ENCODE results near the gene STX1B. TPM values are rescaled to one million over a fixed set of nuclear protein-coding genes. Genes with fewer than 3 reads are reported as not detected.
A peak's percentile ranks its signal among the peaks of the same experiment; 100 is the strongest.

Gene STX1B
- total RNA-seq (2014; rRNA removed; shearing (Covaris generic)): 0.05 and 0.06 TPM in 2 replicates

DNA sequence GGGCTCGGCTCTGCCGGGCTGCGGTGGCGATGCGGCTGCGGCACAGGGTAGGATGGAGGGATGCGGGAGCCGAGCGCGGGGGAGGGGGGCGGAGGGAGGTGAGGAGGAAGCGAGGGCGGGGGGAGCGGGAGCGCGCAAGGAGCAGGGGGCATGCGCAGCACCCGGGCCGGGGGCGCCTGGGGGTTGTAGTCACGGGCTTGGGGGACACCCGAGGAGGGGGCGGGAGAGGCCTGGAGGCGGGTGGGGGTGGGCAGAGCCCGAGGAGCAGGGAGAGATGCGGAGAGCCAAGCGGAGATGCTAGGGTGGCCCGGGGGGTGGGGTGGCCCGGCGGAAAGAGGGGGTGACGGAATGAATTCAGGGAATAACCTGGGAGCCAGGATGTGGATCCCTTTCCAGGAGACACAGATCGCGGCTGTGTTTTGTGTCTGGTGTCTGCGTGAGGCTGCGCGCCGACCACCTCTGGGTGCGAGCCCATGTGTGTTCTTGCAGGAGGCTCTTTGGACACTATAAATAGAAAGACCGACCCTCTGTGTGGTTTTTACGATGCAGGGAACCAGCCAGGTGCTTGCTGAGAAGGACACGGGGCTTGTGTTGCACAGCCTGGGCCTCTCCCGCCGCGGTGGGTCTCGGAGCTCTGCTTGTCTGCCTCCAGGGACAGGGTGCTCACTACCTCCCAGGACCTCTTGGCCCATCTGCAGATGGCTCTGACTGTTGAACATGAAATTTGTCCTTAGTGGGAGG is at the start of gene STX1B:
TSS of gene STX1B (minus strand) at position 54 of the 741 bp plus-strand sequence. CDS start 242 bp downstream, outside the sequence.
- Histone ChIP-seq H3K27me3 (replicated peaks) (peaks cover 14% of the 10 kb centered on the region), H3K36me3 (no peaks in the 10 kb centered on the region), H3K4me1 (replicated peaks) (no peaks in the 10 kb centered on the region), H3K27ac (no peak within 1 kb of the TSS), H3K9me3 (replicated peaks) (no peaks in the 10 kb centered on the region), H3K4me3 (no peak within 1 kb of the TSS)
- no peak for DNase-seq (ENCODE audit: low read depth in 1 of 2, low spot score in 2 of 2)

DNA sequence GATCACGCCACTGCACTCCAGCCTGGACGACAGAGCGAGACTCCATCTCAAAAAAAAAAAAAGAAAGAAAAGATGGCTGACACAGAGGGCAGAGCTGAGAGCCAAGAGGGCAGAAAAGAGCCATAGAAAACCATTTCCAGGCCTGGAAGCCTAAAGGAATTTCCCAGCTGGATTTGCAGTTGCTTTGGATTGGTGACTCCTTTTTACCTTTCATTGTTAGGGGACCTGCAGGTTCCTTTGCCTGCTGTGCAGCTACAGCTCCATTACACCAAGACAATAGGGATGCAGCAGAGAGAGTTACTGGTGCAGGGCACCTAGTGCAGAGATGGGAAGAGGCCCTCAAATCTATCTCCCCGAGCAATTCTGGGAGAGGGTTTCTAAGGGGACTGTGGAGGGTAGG is 45.2 kb upstream of the STX1B start:
- H3K27me3 ChIP-seq (replicated peaks): no peaks in the 10 kb centered on the region
- H3K27ac ChIP-seq: no peak overlapping the region
- DNase-seq (ENCODE audit: low read depth in 1 of 2, low spot score in 2 of 2): no peak
- H3K36me3 ChIP-seq: peaks cover 17% of the 10 kb centered on the region
- H3K9me3 ChIP-seq (replicated peaks): no peaks in the 10 kb centered on the region
- peaks cover 9% of the 10 kb centered on the region for H3K4me1 ChIP-seq (replicated peaks)
- no peak overlapping the region for H3K4me3 ChIP-seq

GRCh38 chr16:31052114-31052513 is 41.7 kb upstream of the STX1B start:
- no peaks in the 10 kb centered on the region for H3K36me3 ChIP-seq
- no peaks in the 10 kb centered on the region for H3K9me3 ChIP-seq (replicated peaks)
- no peak overlapping the region for H3K27ac ChIP-seq
- H3K4me1 ChIP-seq (replicated peaks): peaks cover 9% of the 10 kb centered on the region
- peak; percentile 49 to 69 for DNase-seq (ENCODE audit: low read depth in 1 of 2, low spot score in 2 of 2)
- H3K4me3 ChIP-seq: no peak overlapping the region
- no peaks in the 10 kb centered on the region for H3K27me3 ChIP-seq (replicated peaks)

GRCh38 chr16:31050280-31051030 is 40.0 kb upstream of the STX1B start:
- H3K36me3 ChIP-seq: no peaks in the 10 kb centered on the region
- H3K9me3 ChIP-seq (replicated peaks): no peaks in the 10 kb centered on the region
- H3K4me3 ChIP-seq: no peak overlapping the region
- H3K27me3 ChIP-seq (replicated peaks): no peaks in the 10 kb centered on the region
- no peak overlapping the region for H3K27ac ChIP-seq
- DNase-seq (ENCODE audit: low read depth in 1 of 2, low spot score in 2 of 2): no peak
- H3K4me1 ChIP-seq (replicated peaks): peaks cover 9% of the 10 kb centered on the region

GRCh38 chr16:31043898-31044481 is 33.6 kb upstream of the STX1B start:
- no peak overlapping the region for H3K27ac ChIP-seq
- peaks cover 22% of the 10 kb centered on the region for H3K36me3 ChIP-seq
- no peaks in the 10 kb centered on the region for H3K27me3 ChIP-seq (replicated peaks)
- H3K4me1 ChIP-seq (replicated peaks): no peaks in the 10 kb centered on the region
- H3K4me3 ChIP-seq: no peak overlapping the region
- H3K9me3 ChIP-seq (replicated peaks): no peaks in the 10 kb centered on the region
- DNase-seq (ENCODE audit: low read depth in 1 of 2, low spot score in 2 of 2): no peak

DNA sequence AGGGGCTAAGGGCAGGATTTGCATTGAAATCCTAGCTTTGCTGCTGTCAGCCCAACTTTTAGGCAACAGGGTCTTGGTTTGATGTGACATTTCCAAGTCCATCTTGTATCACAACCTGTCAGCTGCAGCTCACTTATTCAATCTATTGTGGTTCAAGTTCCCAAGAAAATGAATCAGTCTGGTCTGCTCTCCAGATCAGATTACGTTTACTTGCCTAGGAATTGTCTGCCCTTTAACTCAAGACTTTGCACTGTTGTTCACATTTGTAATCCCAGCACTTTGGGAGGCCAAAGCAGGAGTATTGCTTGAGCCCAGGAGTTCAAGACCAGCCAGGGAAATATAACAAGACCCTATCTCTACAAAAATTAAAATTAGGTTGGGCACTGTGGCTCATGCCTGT is 32.9 kb upstream of the STX1B start:
- Histone ChIP-seq H3K4me3 (no peak overlapping the region), H3K27ac (no peak overlapping the region), H3K4me1 (replicated peaks) (no peaks in the 10 kb centered on the region), H3K36me3 (peaks cover 23% of the 10 kb centered on the region), H3K9me3 (replicated peaks) (no peaks in the 10 kb centered on the region), H3K27me3 (replicated peaks) (no peaks in the 10 kb centered on the region)
- DNase-seq (ENCODE audit: low read depth in 1 of 2, low spot score in 2 of 2): no peak

DNA sequence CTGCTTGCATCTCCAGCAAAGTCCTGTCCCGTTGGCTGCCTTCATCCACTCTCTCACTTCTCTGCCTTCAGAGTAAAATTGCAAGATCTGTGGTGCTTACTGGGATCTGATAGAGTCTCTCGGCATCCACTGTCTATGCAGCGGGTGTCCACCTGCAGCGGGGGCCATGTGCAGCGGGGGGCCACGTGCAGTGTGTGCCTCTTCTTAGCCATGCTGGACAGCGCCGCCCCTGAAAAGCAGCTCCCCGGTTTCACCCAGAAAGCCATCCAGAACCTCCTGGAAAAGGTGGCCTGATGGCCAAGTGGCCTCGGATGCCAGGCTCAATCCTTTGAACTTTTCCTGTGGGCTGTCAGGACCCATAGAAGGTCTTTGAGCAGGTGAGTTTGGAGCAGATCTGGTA is 32.4 kb upstream of the STX1B start:
- DNase-seq (ENCODE audit: low read depth in 1 of 2, low spot score in 2 of 2): no peak
- peaks cover 23% of the 10 kb centered on the region for H3K36me3 ChIP-seq
- H3K4me1 ChIP-seq (replicated peaks): no peaks in the 10 kb centered on the region
- no peaks in the 10 kb centered on the region for H3K27me3 ChIP-seq (replicated peaks)
- no peaks in the 10 kb centered on the region for H3K9me3 ChIP-seq (replicated peaks)
- no peak overlapping the region for H3K4me3 ChIP-seq
- H3K27ac ChIP-seq: no peak overlapping the region

DNA sequence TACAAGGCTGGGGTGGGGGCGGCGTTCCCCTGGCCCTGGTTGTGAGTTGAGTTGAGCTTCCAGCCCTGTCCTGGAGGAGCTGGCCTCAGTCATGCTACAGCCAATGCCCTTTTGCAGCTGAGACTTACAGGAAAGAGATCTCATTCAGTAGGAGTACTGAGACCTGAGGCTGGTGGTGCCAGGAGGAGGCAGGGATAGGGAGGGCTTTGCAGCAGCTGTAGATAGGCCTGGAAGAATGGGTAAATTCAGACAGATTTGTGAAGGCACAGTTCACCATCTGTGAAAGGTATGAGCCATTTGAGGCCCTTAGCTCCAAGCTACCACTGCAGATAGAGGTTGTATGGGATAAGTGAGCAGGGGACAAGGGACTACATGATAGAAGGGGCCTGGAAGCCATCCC is 28.6 kb upstream of the STX1B start:
- Histone ChIP-seq H3K36me3 (peaks cover 39% of the 10 kb centered on the region), H3K27me3 (replicated peaks) (no peaks in the 10 kb centered on the region)

DNA sequence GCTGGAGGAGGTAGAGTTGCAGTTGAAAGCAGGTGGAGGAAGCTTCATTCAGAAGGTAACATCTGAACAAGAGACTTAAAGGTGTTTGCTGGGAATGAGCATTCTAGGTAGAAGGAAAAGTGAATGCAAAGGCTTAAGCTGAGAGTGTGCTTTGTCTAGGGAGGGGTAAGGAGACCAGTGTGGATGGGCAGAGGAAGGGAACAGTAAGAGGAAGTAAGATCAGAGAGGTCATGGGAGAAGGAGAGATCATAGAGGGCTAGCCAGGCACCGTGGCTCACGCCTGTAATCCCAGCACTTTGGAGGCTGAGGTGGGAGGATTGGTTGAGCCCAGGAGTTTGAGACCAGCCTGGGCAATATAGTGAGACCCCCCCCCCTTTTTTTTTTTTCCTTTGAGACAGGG is 26.3 kb upstream of the STX1B start:
- H3K4me3 ChIP-seq: no peak overlapping the region
- H3K4me1 ChIP-seq (replicated peaks): peaks cover 11% of the 10 kb centered on the region
- no peaks in the 10 kb centered on the region for H3K27me3 ChIP-seq (replicated peaks)
- no peak for DNase-seq (ENCODE audit: low read depth in 1 of 2, low spot score in 2 of 2)
- H3K36me3 ChIP-seq: peaks cover 33% of the 10 kb centered on the region
- H3K9me3 ChIP-seq (replicated peaks): no peaks in the 10 kb centered on the region
- no peak overlapping the region for H3K27ac ChIP-seq

More for the DNA sequence above, 28.6 kb upstream of the STX1B start:
- Histone ChIP-seq H3K9me3 (replicated peaks) (no peaks in the 10 kb centered on the region), H3K4me1 (replicated peaks) (0 out of 2 replicates have a peak, but pooled peaks cover 4% of the 10 kb centered on the region), H3K4me3 (no peak overlapping the region), H3K27ac (no peak overlapping the region)
- DNase-seq (ENCODE audit: low read depth in 1 of 2, low spot score in 2 of 2): no peak

GRCh38 chr16:31033709-31034492 is 23.5 kb upstream of the STX1B start:
- peak overlapping the region; percentile 72 for H3K4me3 ChIP-seq
- no peaks in the 10 kb centered on the region for H3K9me3 ChIP-seq (replicated peaks)
- H3K27me3 ChIP-seq (replicated peaks): no peaks in the 10 kb centered on the region
- peaks cover 11% of the 10 kb centered on the region for H3K4me1 ChIP-seq (replicated peaks)
- H3K27ac ChIP-seq: no peak overlapping the region
- peaks cover 19% of the 10 kb centered on the region for H3K36me3 ChIP-seq
- DNase-seq (ENCODE audit: low read depth in 1 of 2, low spot score in 2 of 2): peak; percentile 70 to 88

- Histone ChIP-seq H3K4me1 (replicated peaks) (peaks cover 11% of the 10 kb centered on the region), H3K27ac (peak within 1 kb of the TSS; percentile 94), H3K36me3 (peaks cover 19% of the 10 kb centered on the region), H3K27me3 (replicated peaks) (no peaks in the 10 kb centered on the region), H3K9me3 (replicated peaks) (no peaks in the 10 kb centered on the region), H3K4me3 (peak within 1 kb of the TSS; percentile 72)
- DNase-seq (ENCODE audit: low read depth in 1 of 2, low spot score in 2 of 2): peak; percentile 94 to 97
These were observed 22.6 kb upstream of the STX1B start, which contains the start of gene STX4 for GRCh38 chr16:31032736-31033708. TSS of gene STX4 (plus strand) at chr16:31033558. CDS start at chr16:31033806, 248 bp downstream.

GRCh38 chr16:31031276-31031675 is 20.8 kb upstream of the STX1B start:
- peaks cover 19% of the 10 kb centered on the region for H3K36me3 ChIP-seq

More at GRCh38 chr16:31031276-31031675, 20.8 kb upstream of the STX1B start:
- no peaks in the 10 kb centered on the region for H3K9me3 ChIP-seq (replicated peaks)
- DNase-seq (ENCODE audit: low read depth in 1 of 2, low spot score in 2 of 2): no peak
- H3K4me3 ChIP-seq: no peak overlapping the region
- no peaks in the 10 kb centered on the region for H3K27me3 ChIP-seq (replicated peaks)
- peaks cover 11% of the 10 kb centered on the region for H3K4me1 ChIP-seq (replicated peaks)
- no peak overlapping the region for H3K27ac ChIP-seq
